GM21367 (cell line): ENCODE data around the gene RAB5IF.
"Not testable (repeated sequence)": the region's sequence is repeated elsewhere in the genome, so short reads cannot be mapped to it uniquely, and the experiment has no call there.

Source experiments
- ATAC-seq: cut with Tn5 transposase; IDR thresholded peaks from one replicate; pipeline ENCODE4 v1.9.1; 2021; ENCODE audit not compliant: unreplicated experiment

The RAB5IF gene

DNA sequence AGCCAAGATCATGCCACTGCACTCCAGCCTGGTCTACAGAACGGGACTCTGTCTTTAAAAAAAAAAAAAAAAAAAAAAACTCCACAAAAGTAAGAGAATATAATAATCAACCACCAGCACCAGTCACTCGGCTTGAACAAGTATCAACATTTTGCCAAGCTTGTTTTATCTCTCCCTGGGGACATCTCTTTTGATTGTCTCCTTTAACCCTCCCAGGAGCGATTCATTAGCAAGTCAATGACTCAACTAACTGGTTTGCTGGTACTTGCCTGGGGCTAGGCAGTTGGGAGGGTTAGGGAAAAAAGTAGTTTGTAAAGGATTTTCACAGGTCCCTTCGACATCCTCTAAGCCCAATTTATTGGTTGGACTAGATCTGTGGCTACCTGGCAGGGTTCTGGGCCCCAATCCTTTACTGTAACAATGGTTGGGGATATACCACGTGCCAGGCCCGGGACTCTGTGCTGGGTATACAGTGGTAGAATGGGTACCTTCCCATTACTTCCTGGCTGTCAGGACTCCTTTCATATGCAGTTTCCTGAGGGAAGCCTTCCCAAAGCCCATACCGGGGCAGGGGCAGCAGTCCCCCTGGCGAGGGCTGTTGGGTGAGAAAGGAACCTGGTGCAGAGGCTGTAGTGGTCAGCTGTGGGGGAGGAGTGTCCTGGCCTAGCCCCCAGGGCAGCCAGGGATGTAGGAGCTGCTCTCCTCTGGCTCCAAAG lies 20.0 kb upstream of the RAB5IF start:
- ATAC-seq: no peak

- no peak for ATAC-seq
Observed at GRCh38 chr20:36587388-36588070, 18.1 kb upstream of the RAB5IF start.

- ATAC-seq: no peak
Observed at GRCh38 chr20:36591281-36591680, 14.3 kb upstream of the RAB5IF start.

DNA sequence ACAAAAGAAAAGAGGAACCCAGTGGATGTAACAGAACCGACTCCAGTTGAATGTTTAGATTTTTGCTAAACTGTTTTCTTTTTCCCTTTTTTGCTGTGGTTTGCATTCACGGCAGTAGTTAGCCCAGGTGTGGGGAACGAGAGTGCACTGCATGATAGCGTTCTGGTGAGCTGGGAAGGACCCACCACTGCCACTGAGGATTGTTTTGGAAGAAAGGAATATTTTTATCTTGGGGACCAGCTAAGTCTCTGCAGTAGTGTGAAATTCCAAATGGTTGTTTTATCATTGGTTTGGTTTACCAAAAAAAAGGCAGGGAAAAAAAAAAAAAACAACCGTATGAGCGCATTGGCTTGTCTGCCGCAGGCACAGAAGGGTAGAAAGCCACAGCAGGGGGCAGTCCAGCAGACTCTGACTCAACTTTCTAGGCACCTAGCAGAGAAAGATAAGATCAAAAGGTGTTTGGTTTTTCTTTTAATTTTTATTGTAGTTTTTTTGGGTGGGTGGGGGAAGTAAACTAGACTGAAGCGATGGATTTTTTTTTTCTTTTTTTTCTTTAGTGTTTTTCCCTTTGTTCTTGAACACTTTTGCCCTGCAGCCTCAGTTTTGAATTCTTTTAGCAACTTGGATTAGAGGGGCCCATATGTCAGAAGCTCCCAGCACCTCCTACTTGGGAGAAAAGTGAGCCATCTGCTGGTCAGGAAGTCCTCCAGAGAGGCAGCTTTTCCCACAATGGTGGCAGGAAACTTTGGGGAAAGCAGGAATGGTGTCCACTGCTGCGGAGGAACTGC lies 13.5 kb upstream of the RAB5IF start:
- ATAC-seq: no peak

- ATAC-seq: no peak
Observed at GRCh38 chr20:36593347-36593929, 12.1 kb upstream of the RAB5IF start.

DNA sequence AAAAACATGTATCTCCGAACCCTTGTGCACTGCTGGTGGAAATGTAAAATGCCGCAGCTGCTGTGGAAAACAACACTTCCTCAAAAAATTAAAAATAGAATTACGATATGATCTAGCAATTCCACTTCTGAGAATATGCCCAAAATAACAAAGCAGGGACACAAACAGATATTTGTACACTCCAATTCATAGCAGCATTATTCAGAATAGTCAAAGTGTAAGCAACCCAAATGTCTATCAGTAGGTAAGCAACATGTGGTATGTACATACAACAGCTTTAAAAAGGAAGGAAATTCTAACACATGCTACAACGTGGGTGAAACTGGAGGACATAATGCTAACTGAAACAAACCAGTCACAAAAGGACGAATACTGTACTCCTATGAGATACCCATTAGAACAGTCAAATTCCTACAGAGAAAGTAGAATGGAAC lies 5.7 kb upstream of the RAB5IF start:
- ATAC-seq: no peak

DNA sequence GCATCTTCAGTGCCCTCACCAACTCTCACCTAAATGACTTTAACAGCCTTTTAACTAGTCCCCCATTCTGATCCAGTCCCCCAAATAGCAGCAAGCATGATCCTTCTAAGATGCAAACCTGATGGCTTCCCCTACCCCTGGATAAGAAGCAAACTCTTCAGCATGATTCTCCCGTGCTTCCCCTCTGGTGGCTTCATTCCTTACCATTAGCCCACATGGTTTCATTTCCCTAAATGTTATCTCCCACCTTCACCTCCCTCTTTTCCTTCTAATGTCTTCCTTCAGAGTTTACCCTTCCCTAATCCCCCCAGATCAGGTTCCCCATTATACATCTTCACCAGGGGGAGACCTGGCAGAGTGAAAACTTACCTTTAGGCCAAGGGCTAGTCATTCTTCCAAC lies 4.0 kb upstream of the RAB5IF start:
- ATAC-seq: no peak

- peak; percentile 27 for ATAC-seq
Observed at GRCh38 chr20:36604952-36605398, 604 bp upstream of the RAB5IF start.

DNA sequence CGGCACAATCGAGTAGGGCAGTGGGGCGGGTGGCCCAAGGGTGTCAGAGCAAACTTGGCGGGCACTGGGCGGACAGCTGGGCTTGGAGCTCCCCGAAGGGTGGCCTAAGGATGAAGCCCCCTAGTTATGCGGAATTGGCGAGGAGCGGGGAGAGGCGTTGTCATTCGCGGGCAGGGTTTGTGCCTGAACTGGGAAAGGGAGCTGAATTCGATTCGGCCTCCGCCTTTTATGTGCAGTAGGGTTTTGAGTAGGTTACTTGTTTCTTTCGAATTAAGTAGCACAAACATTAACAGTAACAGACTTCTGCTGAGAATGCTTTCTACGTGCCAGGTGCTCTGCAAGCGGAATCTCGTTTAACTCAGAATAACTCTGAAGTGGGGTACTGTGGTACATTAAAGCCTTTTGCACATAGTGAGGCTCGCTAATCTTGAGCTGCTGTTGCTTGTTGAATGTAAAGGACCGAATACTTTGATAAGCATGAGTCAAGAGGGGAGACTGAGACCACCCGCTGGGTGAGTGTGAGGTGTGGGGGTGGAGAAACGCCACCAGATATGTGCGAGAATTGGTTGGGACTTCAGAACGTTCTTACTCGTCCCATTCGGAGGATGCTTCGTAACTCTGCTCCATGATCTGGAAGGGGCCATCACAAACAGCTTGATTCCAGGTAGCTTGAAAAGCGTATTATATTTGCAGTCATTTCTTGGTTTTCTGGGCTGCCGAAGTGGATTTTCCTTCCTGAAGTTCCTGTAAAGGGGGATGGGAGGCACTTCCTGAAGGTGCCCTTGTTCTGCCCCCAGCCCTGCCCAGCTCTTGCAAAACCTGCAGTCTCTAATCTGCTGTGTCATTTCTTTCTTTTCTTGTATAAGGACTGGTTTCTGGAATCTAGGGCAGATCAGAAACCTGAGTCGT lies 833 bp downstream of the RAB5IF start:
- ATAC-seq: no peak

- ATAC-seq: no peak
Observed at GRCh38 chr20:36607586-36608387, 2.2 kb downstream of the RAB5IF start.

- ATAC-seq: not testable (repeated sequence)
Observed at GRCh38 chr20:36608388-36608728, 2.8 kb downstream of the RAB5IF start.

GRCh38 chr20:36611625-36612024 lies 6.0 kb downstream of the RAB5IF start:
- ATAC-seq: no peak

DNA sequence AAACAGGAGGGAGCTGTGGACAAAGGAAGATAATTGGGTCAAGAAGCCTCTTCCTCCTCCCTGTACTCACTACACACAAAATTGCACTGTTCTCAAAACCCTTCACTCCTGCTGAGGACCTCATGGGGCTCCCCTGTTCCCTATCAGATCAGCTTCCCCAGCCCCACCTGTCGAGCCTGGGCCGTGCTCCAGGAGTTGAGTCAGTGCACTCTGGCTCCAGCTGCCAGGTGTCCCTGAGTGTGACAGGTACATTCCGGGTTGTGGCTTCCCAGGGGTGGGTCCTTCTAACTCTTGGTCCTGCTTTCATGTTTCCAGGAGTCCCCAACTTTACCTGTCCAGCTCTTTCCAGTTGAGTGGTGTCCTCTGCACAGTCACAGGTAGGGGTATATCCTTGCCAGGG lies 8.4 kb downstream of the RAB5IF start:
- no peak for ATAC-seq

DNA sequence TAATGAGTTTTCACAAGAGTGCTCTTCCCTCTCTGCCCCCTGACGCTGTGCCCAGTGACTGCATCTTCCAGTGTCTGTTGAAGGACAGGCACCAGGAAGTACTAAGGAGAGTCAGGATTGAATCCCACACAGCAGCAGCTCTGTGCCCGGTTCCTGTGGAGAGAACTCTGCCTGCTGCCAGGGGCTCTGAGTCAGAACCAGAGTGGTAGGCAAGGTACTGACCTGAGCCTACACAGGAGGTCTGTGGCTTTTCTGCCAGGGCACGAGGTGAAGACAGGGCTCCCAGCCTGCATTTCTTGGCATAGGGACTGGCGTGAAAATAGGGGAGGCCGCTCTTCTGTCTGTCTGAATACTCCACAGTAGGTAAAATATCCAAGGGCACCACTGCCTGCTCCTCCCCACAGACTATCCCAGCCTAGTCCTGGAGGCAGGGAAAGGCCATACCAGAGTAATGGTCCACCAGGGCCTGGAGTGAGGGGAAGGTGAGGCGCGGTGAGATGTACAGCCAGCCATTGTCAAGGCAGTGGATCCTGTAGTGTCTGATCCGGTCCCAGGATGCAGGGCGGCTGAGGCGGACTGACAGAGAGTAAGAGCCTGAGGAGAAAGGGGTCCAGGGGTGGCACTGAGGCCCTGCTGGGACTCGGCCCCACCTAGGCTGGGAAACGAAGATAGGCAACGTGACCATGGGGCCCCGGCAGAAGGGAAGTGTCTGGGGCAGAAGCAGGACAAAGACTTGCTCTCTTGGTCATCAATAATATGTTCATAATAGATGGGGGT lies 9.4 kb downstream of the RAB5IF start:
- no peak for ATAC-seq

GRCh38 chr20:36620917-36621316 lies 15.3 kb downstream of the RAB5IF start:
- no peak for ATAC-seq

- ATAC-seq: no peak
Observed at GRCh38 chr20:36623444-36623843, 17.9 kb downstream of the RAB5IF start.

GRCh38 chr20:36624068-36624943 lies 18.7 kb downstream of the RAB5IF start:
- no peak for ATAC-seq

DNA sequence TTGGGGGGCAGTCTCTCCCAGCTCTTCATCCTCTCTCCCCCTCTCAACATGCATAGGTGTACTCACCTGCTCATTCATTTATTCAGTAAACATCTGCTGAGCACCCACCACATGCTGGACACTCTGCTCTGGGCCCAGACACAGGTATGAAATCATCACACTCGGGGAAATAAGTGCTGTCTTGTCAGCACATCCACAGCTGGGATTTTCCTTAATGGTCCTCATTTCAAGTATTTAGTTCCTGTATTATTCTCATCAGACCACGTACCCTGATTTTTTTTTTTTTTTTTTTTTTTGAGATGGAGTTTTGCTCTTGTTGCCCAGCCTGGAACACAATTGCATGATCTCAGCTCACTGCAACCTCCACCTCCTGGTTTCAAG lies 19.4 kb downstream of the RAB5IF start:
- no peak for ATAC-seq
